K562 (cell line): ENCODE results near the gene NAP1L4. TPM values are rescaled to one million over a fixed set of nuclear protein-coding genes. Genes with fewer than 3 reads are reported as not detected.
A peak's percentile ranks its signal among the peaks of the same experiment; 100 is the strongest.

ENCODE experiments used
- ATF7 ChIP-seq: fragments of 450-650 bp; IDR thresholded peaks from 2 replicates; pipeline ENCODE4 v1.7.1; 2014; ENCODE audit warnings: mild to moderate bottlenecking, moderate library complexity
- CREB3 ChIP-seq: fragments of 450-650 bp; conservative IDR thresholded peaks from 2 replicates; pipeline ENCODE4 v1.6.1; 2016; ENCODE audit warnings: missing genetic modification characterization, low read depth, mild to moderate bottlenecking, missing compliant biosample characterization, moderate library complexity
- CREB5 ChIP-seq: fragments of 250-450 bp; sonication (Bioruptor Pico); IDR thresholded peaks from 2 replicates; pipeline ENCODE4 v1.5.0; 2020; ENCODE audit warnings: mild to moderate bottlenecking
- CTBP1 ChIP-seq: fragments of 450-650 bp; IDR thresholded peaks from 2 replicates; pipeline ENCODE4 v1.6.1; 2016; ENCODE audit warnings: borderline replicate concordance
- RREB1 ChIP-seq: fragments of 250-450 bp; sonication (Bioruptor Pico); IDR thresholded peaks from 2 replicates; pipeline ENCODE4 v1.4.0; 2020
- TCF3 ChIP-seq: sonication (generic); formaldehyde crosslinking; IDR thresholded peaks from 2 replicates; pipeline ENCODE4 v1.4.0; 2020; ENCODE audit warnings: mild to moderate bottlenecking, missing genetic modification reagents
- ZBTB2 ChIP-seq: fragments of 450-650 bp; IDR thresholded peaks from 2 replicates; pipeline ENCODE4 v1.6.1; 2016; ENCODE audit warnings: antibody characterized with exemption
- ZBTB33 ChIP-seq: sonication (generic); formaldehyde crosslinking; IDR thresholded peaks from 2 replicates; pipeline ENCODE4 v1.8.1; 2023; ENCODE audit warnings: mild to moderate bottlenecking, missing genetic modification reagents
- ZNF175 ChIP-seq: fragments of 200-800 bp; sonication (Bioruptor generic); IDR thresholded peaks from 2 replicates; pipeline ENCODE4 v1.6.1; 2016; ENCODE audit warnings: low read depth, mild to moderate bottlenecking, missing genetic modification characterization, missing compliant biosample characterization
- ZNF655 ChIP-seq: fragments of 250-450 bp; sonication (Bioruptor Pico); IDR thresholded peaks from 2 replicates; pipeline ENCODE4 v1.5.0; 2021
- polyA plus RNA-seq, 8 experiments: library from polyadenylated mRNA; depleted of rRNA in 4 of 8; stranded (reverse) in 5 of 8; unstranded in 3 of 8; fragments of >200 nt; fragmentation: Nextera tagmentation in 2 of 8; fragmentation: Illumina TruSeq in 1 of 8; extraction: Ambion mirVana in 2 of 8; extraction: Trizol in 1 of 8; gene quantifications; 2 replicates each; pipeline versions ENCODE4 v1.2.1 to v1.2.3, GENCODE V29; 2011 to 2014; ENCODE audit warnings: inconsistent platforms in 1 of 8, missing spikeins in 1 of 8
- total RNA-seq, 7 experiments: library from RNA; depleted of rRNA in 6 of 7; stranded (reverse); fragments of >200 nt in 6 of 7; fragmentation: Illumina TruSeq in 2 of 7; extraction: Trizol in 2 of 7; gene quantifications; 2 replicates each; pipeline versions ENCODE4 v1.2.1 to v1.2.3, GENCODE V29; 2011 to 2021; ENCODE audit warnings: low replicate concordance in 1 of 7

NAP1L4 gene
- total and polyA plus RNA-seq, 9 of the 15 experiments (the other 6 are each of a cell fraction or from before 2014, with no cell fraction given): 34.1 to 237 (median 179) TPM

- TF ChIP-seq CTBP1 (no peak), TCF3 (CRISPR knock-in tag) (peak; percentile 5; the same call in 1 of the 2 replicates), CREB5 (CRISPR knock-in tag) (0 out of 2 replicates have a peak, but pooled peaks have one; percentile 41), CREB3 (tag) (no peak), ZNF655 (CRISPR knock-in tag) (no peak), RREB1 (no peak), ZBTB33 (peak; percentile 68), ATF7 (peak; percentile 44; the same call in 1 of the 2 replicates), ZBTB2 (no peak), ZNF175 (CRISPR knock-in tag) (peak; percentile 80)
Measured at GRCh38 chr11:2898366-2899079, 93.6 kb downstream of the NAP1L4 start (continued).
